ENCODE measurements around the gene MOSMO. TPM values are rescaled to one million over a fixed set of nuclear protein-coding genes. Genes with fewer than 3 reads are reported as not detected.

MOSMO gene
- total and polyA plus RNA-seq, 12 donors: 11.7 to 49.0 (median 20.5) TPM

- H3K4me3 ChIP-seq: no peak overlapping the region
- 80 to 86% (median 84%) methylated on average over 3 of the region's 3 CpGs for WGBS, 4 donors
- no peaks in the 10 kb centered on the region for H3K27me3 ChIP-seq
- no peaks in the 10 kb centered on the region for H3K9me3 ChIP-seq (replicated peaks in 1 of 3)
- intact Hi-C loops (cut with DNase I): loop anchor here in 1 of 2 donors (10.0 kb wide), 1 partner anchor 99 kb away; no protein-coding TSS in a partner anchor
- DNase-seq: no peak
- H3K4me1 ChIP-seq (replicated peaks in 1 of 2): no peaks in the 10 kb centered on the region
- no peak overlapping the region for H3K27ac ChIP-seq
- no peaks in the 10 kb centered on the region for H3K36me3 ChIP-seq (replicated peaks in 1 of 2)
- TF ChIP-seq POLR2A (IDR thresholded peaks at IDR 0.05): no peak
- TF ChIP-seq, protein P1, sequence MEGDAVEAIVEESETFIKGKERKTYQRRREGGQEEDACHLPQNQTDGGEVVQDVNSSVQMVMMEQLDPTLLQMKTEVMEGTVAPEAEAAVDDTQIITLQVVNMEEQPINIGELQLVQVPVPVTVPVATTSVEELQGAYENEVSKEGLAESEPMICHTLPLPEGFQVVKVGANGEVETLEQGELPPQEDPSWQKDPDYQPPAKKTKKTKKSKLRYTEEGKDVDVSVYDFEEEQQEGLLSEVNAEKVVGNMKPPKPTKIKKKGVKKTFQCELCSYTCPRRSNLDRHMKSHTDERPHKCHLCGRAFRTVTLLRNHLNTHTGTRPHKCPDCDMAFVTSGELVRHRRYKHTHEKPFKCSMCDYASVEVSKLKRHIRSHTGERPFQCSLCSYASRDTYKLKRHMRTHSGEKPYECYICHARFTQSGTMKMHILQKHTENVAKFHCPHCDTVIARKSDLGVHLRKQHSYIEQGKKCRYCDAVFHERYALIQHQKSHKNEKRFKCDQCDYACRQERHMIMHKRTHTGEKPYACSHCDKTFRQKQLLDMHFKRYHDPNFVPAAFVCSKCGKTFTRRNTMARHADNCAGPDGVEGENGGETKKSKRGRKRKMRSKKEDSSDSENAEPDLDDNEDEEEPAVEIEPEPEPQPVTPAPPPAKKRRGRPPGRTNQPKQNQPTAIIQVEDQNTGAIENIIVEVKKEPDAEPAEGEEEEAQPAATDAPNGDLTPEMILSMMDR (IDR thresholded peaks at IDR 0.05): no peak
These were observed 85.4 kb downstream of the MOSMO start for GRCh38 chr16:22093331-22093730.

DNA sequence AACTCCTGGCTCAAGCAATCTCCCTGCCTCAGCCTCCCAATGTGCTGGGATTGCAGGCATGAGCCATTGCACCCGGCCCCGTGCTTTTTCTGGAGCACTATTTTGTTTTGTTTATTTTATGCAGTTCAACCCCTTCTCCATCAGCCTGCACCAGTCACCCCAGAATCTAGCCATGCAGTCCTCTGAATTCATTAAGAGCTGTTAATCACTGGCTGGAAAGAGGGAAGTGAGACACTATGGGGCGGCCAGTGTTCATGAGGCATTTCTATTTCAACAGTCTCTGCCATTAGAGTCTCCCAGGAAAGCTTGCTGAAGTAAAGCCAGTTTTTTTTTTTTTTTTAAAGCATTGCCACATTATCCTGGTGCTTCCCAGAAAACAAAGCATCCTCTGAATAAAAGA is 86.1 kb downstream of the MOSMO start:
- Histone ChIP-seq H3K36me3 (replicated peaks in 1 of 2) (no peaks in the 10 kb centered on the region), H3K9me3 (replicated peaks in 1 of 3) (no peaks in the 10 kb centered on the region), H3K27ac (no peak overlapping the region), H3K4me3 (no peak overlapping the region), H3K4me1 (replicated peaks in 1 of 2) (no peaks in the 10 kb centered on the region), H3K27me3 (no peaks in the 10 kb centered on the region)
- WGBS, 4 donors: 71 to 81% (median 75%) methylated on average over 3 of the region's 3 CpGs
- TF ChIP-seq, protein P1 (IDR thresholded peaks at IDR 0.05): no peak
- no peak for TF ChIP-seq POLR2A (IDR thresholded peaks at IDR 0.05)
- intact Hi-C loops (cut with DNase I): loop anchor here in 1 of 2 donors (10.0 kb wide), 1 partner anchor 99 kb away; no protein-coding TSS in a partner anchor
- DNase-seq: no peak

DNA sequence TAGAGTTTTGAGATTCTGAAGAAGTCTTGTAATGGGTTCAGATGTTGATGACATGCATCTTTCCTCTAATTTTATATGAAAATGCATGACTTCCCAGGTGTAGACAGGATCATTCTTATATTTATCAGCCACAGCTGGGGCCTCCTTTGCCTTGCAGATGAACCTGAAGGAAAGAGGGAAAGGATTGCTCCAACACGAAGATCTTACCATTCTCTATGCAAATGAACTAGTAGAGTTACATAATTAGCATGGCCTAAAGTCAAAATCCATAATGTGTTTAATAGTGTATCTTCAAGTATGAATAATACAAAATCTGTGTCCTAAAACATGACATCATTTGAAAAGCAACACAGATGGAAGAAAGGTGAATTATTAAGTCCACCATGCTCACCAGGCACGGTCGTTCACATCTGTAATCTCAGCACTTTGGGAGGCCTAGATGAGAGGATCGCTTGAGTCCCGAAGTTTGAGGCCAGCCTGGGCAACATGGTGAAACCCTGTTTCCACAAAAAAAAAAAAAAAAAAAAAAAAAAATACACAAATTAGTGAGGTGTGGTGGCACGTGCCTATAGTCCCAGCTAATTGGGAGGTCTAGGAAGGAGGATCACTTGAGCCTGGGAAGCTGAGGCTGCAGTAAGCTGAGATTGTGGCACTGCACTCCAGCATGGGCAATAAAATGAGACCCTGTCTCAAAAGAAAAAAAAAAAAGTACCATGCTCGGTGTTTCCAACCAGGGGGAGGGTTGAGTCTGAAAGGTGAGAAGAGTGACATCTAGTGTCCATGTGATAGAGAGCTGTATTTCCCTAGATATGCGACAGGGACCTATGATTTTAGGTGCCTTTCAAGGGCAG is 90.7 kb downstream of the MOSMO start:
- Histone ChIP-seq H3K4me1 (replicated peaks in 1 of 2) (no peaks in the 10 kb centered on the region), H3K27ac (no peak overlapping the region), H3K4me3 (no peak overlapping the region), H3K27me3 (no peaks in the 10 kb centered on the region), H3K9me3 (replicated peaks in 1 of 3) (no peaks in the 10 kb centered on the region), H3K36me3 (replicated peaks in 1 of 2) (no peaks in the 10 kb centered on the region)
- intact Hi-C loops (cut with DNase I): loop anchor here (5.0 to 10.0 kb wide), 2 partner anchors 96 to 104 kb away; partner anchors contain the start of gene PDZD9 (in 1 of the 2)
- peak in 3 of 7 donors; percentile 11 to 20 (median 20) for DNase-seq
- 48 to 52% (median 51%) methylated on average over 8 of the region's 8 CpGs for WGBS, 4 donors
- TF ChIP-seq, protein P1 (IDR thresholded peaks at IDR 0.05): peak in 5 of 6 experiments; percentile 52 to 80 (median 66)
- TF ChIP-seq POLR2A (IDR thresholded peaks at IDR 0.05): no peak

GRCh38 chr16:22099256-22099975 is 91.5 kb downstream of the MOSMO start:
- H3K36me3 ChIP-seq (replicated peaks in 1 of 2): no peaks in the 10 kb centered on the region
- 59 to 72% (median 72%) methylated on average over 9 of the region's 9 CpGs for WGBS, 4 donors
- no peaks in the 10 kb centered on the region for H3K9me3 ChIP-seq (replicated peaks in 1 of 3)
- TF ChIP-seq, protein P1 (IDR thresholded peaks at IDR 0.05): no peak
- TF ChIP-seq POLR2A (IDR thresholded peaks at IDR 0.05): no peak
- H3K27ac ChIP-seq: no peak overlapping the region
- intact Hi-C loops (cut with DNase I): loop anchor here (5.0 to 10.0 kb wide), 2 partner anchors 97 to 105 kb away; partner anchors contain the start of gene PDZD9 (in 1 of the 2)
- DNase-seq: no peak
- H3K4me3 ChIP-seq: no peak overlapping the region
- no peaks in the 10 kb centered on the region for H3K4me1 ChIP-seq (replicated peaks in 1 of 2)
- no peaks in the 10 kb centered on the region for H3K27me3 ChIP-seq

Data from adrenal gland (tissue), 12 donors.